GM20000 (cell line): ENCODE measurements around the gene TTC9C.

Experiments used
- DNase-seq: peaks from one replicate; pipeline ENCODE4 v3.0.0; 2012; ENCODE audit warnings: low spot score
- CTCF ChIP-seq: IDR thresholded peaks from 2 replicates; pipeline ENCODE4 v1.5.1; 2012; ENCODE audit warnings: mild to moderate bottlenecking, control low read depth; ENCODE audit errors: extremely low read depth, missing control alignments

The TTC9C gene

DNA sequence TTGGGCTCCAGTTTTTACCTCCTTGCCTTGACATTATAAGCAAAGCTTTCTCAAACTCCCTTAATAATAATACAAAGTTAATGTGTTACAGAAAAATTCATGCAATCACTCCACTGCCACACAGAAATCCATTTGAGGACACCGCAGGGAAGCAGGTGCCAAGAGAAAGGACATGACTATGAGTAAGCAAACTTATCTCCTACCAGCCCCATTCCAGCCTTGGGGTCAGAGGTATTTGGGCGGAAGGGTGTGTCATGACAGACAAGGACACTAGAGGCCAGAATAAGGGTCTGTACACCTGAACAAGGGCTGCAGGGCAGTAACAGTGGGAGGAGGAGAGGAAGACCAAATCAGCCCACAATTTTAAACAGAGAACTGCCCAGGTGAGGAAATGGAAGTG, 14.9 kb upstream of the TTC9C start:
- DNase-seq = no peak

GRCh38 chr11:62715150-62716130, 12.8 kb upstream of the TTC9C start:
- TF ChIP-seq CTCF = no peak
- DNase-seq = no peak

More for the DNA sequence above, 14.9 kb upstream of the TTC9C start:
- no peak for TF ChIP-seq CTCF

DNA sequence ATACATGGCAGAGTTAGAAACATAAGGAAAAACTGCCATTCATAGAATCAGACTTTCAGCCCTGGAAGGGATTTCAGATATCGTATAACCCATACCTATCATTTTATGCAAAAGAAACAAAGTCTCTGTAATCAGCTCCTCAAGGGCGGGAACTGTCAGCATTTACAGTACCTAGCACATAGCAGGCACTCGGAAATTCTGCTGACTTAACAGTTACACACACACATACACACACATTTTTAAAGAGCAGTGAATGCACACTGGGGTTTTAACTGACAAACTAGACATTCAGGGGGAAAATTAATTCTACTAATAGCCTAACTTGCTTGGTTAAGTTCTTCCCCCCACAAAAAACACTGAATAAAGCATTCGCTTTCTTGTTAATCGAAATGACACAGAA, 12.1 kb upstream of the TTC9C start:
- TF ChIP-seq CTCF = no peak
- no peak for DNase-seq

GRCh38 chr11:62716816-62717215, 11.5 kb upstream of the TTC9C start:
- DNase-seq = no peak
- no peak for TF ChIP-seq CTCF

DNA sequence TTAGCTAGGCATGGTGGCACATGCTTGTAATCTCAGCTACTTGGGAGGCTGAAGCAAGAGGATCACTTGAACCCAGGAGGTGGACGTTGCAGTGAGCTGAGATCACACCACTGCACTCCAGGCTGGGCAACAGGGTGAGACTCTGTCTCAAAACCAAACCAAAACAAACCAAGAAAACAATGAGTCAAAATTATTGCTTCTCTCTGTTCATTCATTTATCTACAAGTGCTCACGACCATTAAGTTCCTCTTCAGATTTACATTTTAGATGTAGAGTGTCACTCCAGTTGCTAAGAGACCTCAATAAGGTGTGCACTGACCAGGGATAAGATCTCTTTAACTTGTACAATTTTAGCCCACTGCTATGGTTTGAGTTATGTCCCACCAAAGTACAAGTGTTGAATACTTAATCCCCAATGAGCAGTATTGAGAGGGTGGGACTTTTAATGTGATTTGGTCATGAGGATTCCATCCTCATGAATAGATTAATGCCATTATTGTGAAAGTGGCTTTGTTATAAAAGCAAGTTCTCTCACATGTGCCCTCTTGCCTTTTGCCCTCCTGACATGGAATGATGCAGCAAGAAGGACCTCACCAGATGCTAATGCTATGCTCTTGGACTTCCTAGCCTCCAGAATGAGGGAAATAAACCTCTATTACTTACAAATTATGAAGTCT, 8.8 kb upstream of the TTC9C start:
- no peak for DNase-seq
- TF ChIP-seq CTCF = no peak

DNA sequence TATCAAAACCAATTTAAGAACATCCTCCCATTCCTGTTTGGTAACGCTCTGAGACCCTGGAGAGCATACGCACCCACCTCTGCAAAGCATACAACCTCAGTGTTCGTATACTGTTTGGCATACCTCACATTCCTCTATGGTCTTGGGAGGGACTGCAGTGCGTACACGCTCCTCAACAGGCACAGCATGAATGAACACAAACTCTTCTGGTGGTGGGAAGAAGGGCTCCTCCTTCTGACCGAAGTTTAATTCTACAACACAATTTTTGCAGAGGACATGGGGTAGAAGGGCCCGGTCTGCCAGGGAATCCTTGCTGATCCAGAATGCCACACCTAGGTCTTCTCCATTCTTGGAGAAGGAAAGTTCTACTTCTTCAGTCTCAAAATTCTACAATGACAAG, 6.3 kb upstream of the TTC9C start:
- TF ChIP-seq CTCF = no peak
- DNase-seq = no peak

- TF ChIP-seq CTCF = no peak
- DNase-seq = no peak
These were observed 4.1 kb upstream of the TTC9C start for GRCh38 chr11:62724171-62724570.
